Stimulated activated CD8-positive, alpha-beta memory T cell treated with anti-CD3 and anti-CD28 coated beads, Interleukin-15, amount 100 ng/mL, for 48 hours (primary cell): ENCODE measurements around the gene ACTL8.
"Not testable (repeated sequence)": the region's sequence is repeated elsewhere in the genome, so short reads cannot be mapped to it uniquely, and the experiment has no call there.

Experiments
- DNase-seq, 2 donors: peaks; one replicate each; pipeline ENCODE4 v3.0.0-alpha.2; 2020; ENCODE audit warnings: low read depth in 2 of 2

The ACTL8 gene

DNA sequence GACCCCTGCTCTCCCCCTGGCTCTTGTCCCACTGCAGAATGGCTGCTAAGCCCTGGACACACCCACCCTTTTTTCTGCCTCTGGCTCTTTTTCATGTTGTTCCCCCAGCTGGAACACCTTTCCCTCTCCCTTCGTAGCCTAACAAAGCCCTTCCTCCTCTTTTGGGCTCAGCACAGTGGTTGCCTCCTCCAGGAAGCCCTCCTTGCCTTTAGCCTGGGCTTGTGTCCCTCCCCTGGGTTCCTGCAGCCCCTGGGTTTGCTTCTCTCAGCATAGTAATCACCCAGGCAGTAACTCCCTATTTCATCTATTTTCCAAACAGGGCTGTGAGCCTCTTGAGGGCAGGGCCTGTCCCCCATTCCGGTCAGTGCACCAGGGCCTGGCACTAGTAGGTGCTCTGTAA, 19.8 kb upstream of the ACTL8 start:
- no peak for DNase-seq

GRCh38 chr1:17735793-17736192, 19.3 kb upstream of the ACTL8 start:
- DNase-seq: no peak

GRCh38 chr1:17736625-17737024, 18.5 kb upstream of the ACTL8 start:
- no peak for DNase-seq

GRCh38 chr1:17739050-17739449, 16.1 kb upstream of the ACTL8 start:
- no peak for DNase-seq

DNA sequence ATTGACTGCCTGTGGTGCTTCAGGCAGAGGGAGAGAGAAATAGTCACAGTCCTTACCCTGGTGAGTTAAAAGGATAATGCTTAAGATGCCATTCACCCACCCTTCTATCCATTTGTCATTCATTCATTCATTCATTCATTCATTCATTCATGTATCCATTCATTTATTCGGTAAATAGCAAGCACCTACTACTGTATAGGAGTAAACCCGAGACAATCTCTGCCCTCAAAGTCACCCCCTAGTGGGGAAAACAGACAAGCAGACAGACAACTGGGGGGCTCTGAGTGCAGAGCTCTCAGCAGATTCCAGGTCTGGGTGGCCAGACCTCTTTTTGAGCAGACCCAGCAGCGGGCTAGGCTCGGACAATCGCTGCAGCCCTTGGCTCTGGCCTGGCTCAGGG, 14.1 kb upstream of the ACTL8 start:
- no peak for DNase-seq

DNA sequence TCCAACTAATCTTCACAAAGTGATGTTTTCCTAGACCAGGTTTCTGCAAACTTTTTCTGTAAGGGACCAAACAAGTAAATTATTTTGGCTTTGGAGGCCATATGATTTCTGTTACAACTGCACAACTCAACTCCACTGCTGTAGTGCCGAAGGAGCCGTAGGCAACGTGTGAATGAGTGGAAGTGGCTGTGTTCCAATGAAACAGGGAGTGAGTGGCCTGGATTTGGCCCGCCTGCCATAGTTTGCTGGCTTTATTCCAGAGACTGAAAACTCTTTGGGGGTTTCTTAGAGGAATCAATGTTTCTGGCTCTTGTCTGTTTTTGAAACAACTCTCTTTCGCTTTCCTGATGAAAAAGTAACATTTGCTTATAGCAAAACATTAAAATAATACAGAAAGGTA, 12.6 kb upstream of the ACTL8 start:
- DNase-seq: no peak

DNA sequence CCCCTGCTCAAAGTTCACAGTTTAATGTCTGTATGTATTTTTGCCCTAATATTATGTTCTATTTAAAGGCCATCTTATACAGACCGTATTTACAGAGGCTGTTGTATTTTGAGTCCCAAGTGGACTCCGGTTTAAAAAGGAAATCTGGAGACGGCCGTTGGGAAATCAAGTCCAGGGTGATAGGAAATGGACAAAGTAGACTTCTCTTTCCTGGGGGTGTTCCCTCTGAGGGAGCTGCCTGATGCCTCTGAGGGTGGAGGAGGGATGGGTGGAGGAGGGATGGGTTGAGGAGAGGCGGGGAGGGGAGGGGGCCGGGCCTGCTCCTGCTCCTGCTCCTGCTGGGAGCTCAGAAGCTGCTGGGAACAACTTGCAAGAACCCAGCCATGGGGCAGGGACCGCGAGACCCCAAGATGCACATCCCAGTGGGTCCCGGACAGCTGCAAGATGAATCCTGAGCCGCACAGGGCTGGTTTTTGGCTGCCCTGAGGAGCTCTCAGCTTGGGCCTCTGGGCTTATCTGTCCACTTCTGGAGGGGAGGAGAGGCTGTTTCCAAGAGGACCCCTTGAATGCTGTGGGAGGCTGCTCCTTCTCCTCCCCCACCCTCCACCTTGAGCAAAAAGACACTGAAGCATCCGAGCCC, 12.0 kb upstream of the ACTL8 start:
- DNase-seq: no peak

- no peak for DNase-seq
These were observed 11.2 kb upstream of the ACTL8 start for GRCh38 chr1:17743925-17744324.

DNA sequence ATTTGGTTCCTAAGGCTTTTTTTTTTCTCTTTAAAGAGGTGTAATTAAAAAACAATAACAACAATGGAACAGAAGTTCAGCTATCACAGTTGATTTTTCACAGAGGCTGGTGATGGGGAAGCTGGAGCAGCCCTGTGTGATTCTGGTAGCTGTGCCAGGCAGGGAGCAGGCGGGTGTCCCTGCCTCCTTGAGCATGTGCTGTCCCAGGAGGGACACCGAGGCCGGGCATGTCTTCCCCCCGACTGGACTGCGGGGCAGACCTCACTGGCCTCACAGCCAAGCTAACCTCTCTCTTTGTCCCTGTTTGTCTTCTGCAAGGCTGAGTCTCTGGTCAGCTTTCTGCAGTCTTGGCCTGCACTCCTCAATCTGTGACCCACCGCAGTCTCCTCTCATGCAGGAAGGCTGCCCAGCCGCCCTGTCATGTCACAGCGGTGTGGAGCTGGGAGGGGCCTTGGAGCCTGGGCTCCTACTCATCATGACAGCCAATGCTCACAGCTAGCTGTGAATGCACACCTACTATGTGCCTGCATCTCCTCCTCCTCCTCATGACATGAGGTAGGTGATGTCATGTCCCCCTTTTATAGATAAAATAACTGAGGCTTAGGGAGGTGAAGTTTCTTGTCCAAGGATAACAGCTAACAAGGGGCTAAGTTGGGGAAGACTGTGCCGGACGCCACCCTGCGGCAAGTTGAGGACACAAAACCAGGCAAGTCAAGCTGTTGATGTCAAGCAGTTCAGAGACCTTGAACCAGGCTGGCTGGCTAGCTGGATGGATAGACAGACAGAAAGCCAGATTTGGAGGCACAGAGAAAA, 10.3 kb upstream of the ACTL8 start:
- DNase-seq: no peak

DNA sequence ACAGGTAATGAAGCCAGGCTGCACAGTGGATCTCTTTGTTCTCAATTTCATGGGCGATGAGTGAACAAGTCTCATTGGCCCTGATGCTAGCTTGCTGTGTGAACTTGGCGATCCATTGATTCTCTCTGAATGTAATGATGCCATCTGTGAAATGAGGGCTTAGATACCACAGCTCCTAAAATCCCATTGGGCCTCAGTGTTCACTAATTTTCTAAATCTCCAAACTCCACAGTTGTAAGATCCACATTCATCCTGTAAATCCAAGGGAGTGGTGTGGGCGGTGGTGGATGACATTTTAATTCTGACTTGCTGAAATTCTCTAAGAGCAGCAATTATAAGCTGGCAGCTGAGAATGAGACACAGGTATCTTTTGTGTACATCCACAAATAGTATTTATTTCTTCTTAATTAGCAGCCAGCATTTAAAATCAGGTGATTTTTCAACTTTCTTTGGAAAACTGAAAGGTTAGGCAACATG, 9.6 kb upstream of the ACTL8 start:
- DNase-seq: no peak

- DNase-seq: not testable (repeated sequence)
These were observed 8.9 kb upstream of the ACTL8 start for GRCh38 chr1:17746281-17746680.

DNA sequence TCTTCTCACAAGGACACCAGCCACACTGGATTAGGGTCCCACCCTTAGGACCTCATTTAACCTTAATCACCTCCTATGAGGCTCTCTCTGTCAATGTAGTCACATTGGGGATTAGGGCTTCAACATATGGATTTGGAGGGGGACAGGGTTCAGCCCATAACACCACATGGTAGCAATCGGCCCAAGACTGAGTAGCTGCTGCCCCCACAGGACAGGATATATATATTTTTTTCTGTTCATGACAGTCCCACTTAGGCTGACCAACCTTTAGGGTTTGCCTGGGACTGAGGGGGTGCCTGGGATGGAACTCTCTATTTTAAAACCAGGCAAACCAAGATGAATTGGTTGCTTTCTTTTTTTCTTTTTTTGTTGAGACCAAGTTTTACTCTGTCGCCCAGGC, 8.2 kb upstream of the ACTL8 start:
- no peak for DNase-seq

GRCh38 chr1:17750333-17750732, 4.8 kb upstream of the ACTL8 start:
- no peak for DNase-seq

- DNase-seq: no peak
These were observed 2.8 kb upstream of the ACTL8 start for GRCh38 chr1:17752356-17752755.

DNA sequence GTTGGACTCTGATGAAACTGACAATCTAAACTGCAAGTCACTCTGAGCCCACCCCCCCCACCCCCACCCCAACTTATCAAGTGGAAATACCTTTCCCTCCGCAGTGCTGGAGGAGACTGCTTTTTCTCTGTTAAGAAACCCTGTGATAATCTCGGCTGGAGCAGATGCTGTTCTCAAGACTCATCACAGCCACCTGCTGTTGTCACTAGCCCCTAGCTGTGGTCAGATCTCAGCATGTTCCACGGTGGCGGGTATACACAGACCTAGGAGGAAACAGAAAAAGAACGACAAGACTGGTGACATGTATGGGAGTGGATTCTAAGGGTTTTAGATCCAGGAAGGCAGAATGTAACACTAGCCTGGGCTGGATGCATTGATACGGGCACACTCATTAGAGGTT, 2.3 kb downstream of the ACTL8 start:
- no peak for DNase-seq

DNA sequence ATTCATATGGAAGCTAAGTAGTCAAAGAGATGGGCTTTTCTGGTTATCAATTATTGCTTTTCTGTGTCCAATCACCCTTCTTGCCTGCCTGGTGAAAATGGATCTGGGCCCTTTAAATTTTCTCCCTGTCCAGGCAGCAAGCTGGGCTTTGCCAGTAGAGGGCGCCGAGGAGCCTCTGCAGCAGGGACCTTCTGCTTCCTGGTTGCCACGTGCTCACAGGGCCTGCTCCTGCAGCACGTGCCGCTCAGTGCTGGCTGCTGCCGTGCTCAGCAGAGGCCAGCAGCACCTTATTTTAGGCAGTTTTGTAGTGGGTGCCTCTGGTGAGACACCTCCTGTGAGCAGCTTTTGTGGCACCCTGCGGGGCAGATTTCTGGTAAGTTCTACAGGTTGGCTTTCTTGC, 4.0 kb downstream of the ACTL8 start:
- DNase-seq: no peak

- DNase-seq: no peak
These were observed 7.2 kb downstream of the ACTL8 start for GRCh38 chr1:17762313-17762712.

GRCh38 chr1:17763417-17763816, 8.3 kb downstream of the ACTL8 start:
- no peak for DNase-seq

GRCh38 chr1:17763995-17764394, 8.9 kb downstream of the ACTL8 start:
- no peak for DNase-seq

DNA sequence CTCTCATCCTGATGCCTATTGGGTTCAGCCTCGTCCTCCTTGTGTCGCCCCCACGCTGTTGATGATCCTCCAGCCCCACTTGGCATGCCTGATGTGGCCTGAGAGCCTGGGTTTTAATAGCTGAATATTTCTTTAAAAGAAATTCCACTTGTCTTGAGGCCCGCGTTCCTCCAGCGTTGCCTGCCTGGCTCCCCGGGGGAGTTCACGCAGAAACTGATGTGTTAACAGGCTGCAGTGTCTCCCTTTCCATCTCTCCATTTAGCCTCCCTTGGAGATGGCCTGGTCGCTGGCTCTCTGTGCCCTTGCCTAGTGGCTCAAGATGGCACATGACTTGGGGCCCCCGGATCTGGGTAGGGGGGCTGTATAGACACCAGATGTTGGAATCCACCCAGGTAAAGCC, 9.5 kb downstream of the ACTL8 start:
- DNase-seq: no peak

- no peak for DNase-seq
These were observed 10.6 kb downstream of the ACTL8 start for GRCh38 chr1:17765444-17766411.

DNA sequence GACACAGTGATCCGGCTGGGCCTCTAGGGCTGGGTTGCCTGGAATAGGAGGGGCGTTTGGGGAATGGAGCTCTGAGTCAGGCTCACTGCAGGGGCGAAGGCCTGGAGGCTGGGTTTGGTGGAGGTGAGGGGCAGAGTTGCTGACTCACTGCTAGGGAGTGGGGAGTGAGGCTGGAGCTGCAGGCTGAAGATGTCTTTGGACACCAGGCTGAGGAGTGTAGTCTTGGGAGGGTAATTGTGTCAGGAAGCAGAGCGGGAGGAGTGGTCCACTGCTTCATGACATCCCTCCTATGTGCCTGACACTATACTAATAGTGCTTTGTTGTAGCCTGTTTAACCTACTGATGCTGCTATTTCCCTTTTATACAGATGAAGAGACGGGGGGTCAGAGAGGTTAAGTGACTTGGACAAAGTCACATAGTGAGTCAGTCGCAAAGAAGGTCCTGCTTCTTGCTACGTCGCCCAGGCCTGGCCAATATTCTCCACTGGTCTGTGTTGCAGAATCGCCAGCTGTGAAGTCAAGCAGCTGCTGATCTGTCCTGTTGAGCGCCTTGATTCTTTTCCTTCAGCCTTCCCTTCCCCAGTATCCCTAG, 13.6 kb downstream of the ACTL8 start:
- no peak for DNase-seq
